ENCODE measurements around the gene SLC15A3. TPM values are rescaled to one million over a fixed set of nuclear protein-coding genes. Genes with fewer than 3 reads are reported as not detected.

Gene SLC15A3
- total RNA-seq, 1 experiment from 2014 or later = 0.43 TPM

- Mint-ChIP-seq H3K27ac (ENCODE audit: unreplicated experiment) (no peak overlapping the region), H3K4me3 (ENCODE audit: unreplicated experiment) (no peak overlapping the region)
- peak in 1 of 2 experiments; percentile 62 for DNase-seq
Measured at GRCh38 chr11:60932605-60933356, 19.2 kb downstream of the SLC15A3 start.

GRCh38 chr11:60931917-60932316 is 20.1 kb downstream of the SLC15A3 start:
- BruUV-seq (replicated peaks) = no TSS peak
- H3K9me3 Mint-ChIP-seq (ENCODE audit: unreplicated experiment) = no peaks in the 10 kb centered on the region
- ChIA-PET POLR2A (no interaction called here), CTCF (no interaction called here)
- H3K36me3 Mint-ChIP-seq (ENCODE audit: insufficient read depth, unreplicated experiment) = peaks cover 24% of the 10 kb centered on the region
- Histone ChIP-seq H3K9me3 (no peaks in the 10 kb centered on the region), H3K4me3 (ENCODE audit: low read depth, low read length) (no peak overlapping the region), H3K36me3 (ENCODE audit: control insufficient read depth, insufficient read depth, low read length) (peaks cover 3% of the 10 kb centered on the region), H3K4me1 (no peaks in the 10 kb centered on the region), H3K27me3 (replicated peaks; ENCODE audit: control insufficient read depth, insufficient read depth, low read length) (no peaks in the 10 kb centered on the region)
- no peak overlapping the region for H3K4me3 Mint-ChIP-seq (ENCODE audit: unreplicated experiment)
- no peak for TF ChIP-seq CTCF (IDR thresholded peaks at IDR 0.05; ENCODE audit: insufficient read depth in 1 of 2, low read depth in 1 of 2, low read length in 1 of 2, severe bottlenecking in 1 of 2, unreplicated experiment in 1 of 2)
- no peak overlapping the region for H3K27ac Mint-ChIP-seq (ENCODE audit: unreplicated experiment)
- H3K4me1 Mint-ChIP-seq (ENCODE audit: low read depth, unreplicated experiment) = no peaks in the 10 kb centered on the region
- intact Hi-C loops (cut with micrococcal nuclease; ENCODE audit: unreplicated experiment) = no loop called here
- DNase-seq = no peak
- H3K27me3 Mint-ChIP-seq (ENCODE audit: insufficient read depth, unreplicated experiment) = no peaks in the 10 kb centered on the region

More at GRCh38 chr11:60932605-60933356, 19.2 kb downstream of the SLC15A3 start:
- Histone ChIP-seq H3K27me3 (replicated peaks; ENCODE audit: control insufficient read depth, insufficient read depth, low read length) (no peaks in the 10 kb centered on the region), H3K4me3 (ENCODE audit: low read depth, low read length) (no peak overlapping the region), H3K4me1 (no peaks in the 10 kb centered on the region), H3K36me3 (ENCODE audit: control insufficient read depth, insufficient read depth, low read length) (peaks cover 3% of the 10 kb centered on the region), H3K9me3 (no peaks in the 10 kb centered on the region)
- POLR2A ChIA-PET = interaction anchor here (1.0 kb wide), 1 partner anchor 19 kb away, joined by 3 read pairs; the partner anchor contains the start of gene TMEM109
- no TSS peak for BruUV-seq (replicated peaks)
- no peak for TF ChIP-seq CTCF (IDR thresholded peaks at IDR 0.05; ENCODE audit: insufficient read depth in 1 of 2, low read depth in 1 of 2, low read length in 1 of 2, severe bottlenecking in 1 of 2, unreplicated experiment in 1 of 2)
- CTCF ChIA-PET = no interaction called here
- Mint-ChIP-seq H3K9me3 (ENCODE audit: unreplicated experiment) (no peaks in the 10 kb centered on the region), H3K36me3 (ENCODE audit: insufficient read depth, unreplicated experiment) (peaks cover 24% of the 10 kb centered on the region), H3K4me1 (ENCODE audit: low read depth, unreplicated experiment) (no peaks in the 10 kb centered on the region), H3K27me3 (ENCODE audit: insufficient read depth, unreplicated experiment) (no peaks in the 10 kb centered on the region)
- intact Hi-C loops (cut with micrococcal nuclease; ENCODE audit: unreplicated experiment) = no loop called here

DNA sequence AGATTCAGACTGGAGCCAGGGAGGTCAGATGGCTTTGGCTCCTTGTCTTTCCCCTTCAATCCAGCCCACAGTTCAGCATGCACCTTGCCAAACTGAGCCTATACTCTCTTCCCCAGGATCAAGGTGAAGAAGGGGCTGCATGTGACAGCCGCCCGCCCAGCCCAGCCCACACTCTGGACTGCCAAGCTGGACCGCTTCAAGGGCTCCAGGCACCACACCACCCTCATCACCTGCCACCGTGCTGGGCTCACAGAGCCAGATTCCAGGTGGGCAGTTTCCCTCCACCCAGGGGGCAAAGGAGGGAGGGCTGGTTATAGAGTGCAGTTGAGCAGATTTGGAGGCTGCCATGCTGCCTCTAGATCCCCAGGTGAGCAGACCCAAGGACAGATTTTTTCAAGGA is 21.6 kb downstream of the SLC15A3 start:
- Histone ChIP-seq H3K9me3 (no peaks in the 10 kb centered on the region), H3K36me3 (ENCODE audit: control insufficient read depth, insufficient read depth, low read length) (peaks cover 3% of the 10 kb centered on the region), H3K4me1 (peaks cover 7% of the 10 kb centered on the region), H3K27me3 (replicated peaks; ENCODE audit: control insufficient read depth, insufficient read depth, low read length) (no peaks in the 10 kb centered on the region), H3K4me3 (ENCODE audit: low read depth, low read length) (no peak overlapping the region)
- CTCF ChIA-PET = no interaction called here
- TF ChIP-seq CTCF (IDR thresholded peaks at IDR 0.05; ENCODE audit: insufficient read depth in 1 of 2, low read depth in 1 of 2, low read length in 1 of 2, severe bottlenecking in 1 of 2, unreplicated experiment in 1 of 2) = no peak
- no peak overlapping the region for H3K27ac Mint-ChIP-seq (ENCODE audit: unreplicated experiment)
- H3K4me3 Mint-ChIP-seq (ENCODE audit: unreplicated experiment) = no peak overlapping the region
- H3K9me3 Mint-ChIP-seq (ENCODE audit: unreplicated experiment) = no peaks in the 10 kb centered on the region
- no peaks in the 10 kb centered on the region for H3K27me3 Mint-ChIP-seq (ENCODE audit: insufficient read depth, unreplicated experiment)
- H3K36me3 Mint-ChIP-seq (ENCODE audit: insufficient read depth, unreplicated experiment) = peaks cover 20% of the 10 kb centered on the region
- BruUV-seq (replicated peaks) = no TSS peak
- intact Hi-C loops (cut with micrococcal nuclease; ENCODE audit: unreplicated experiment) = no loop called here
- no peak for DNase-seq
- POLR2A ChIA-PET = no interaction called here
- peaks cover 8% of the 10 kb centered on the region for H3K4me1 Mint-ChIP-seq (ENCODE audit: low read depth, unreplicated experiment)

Data from Caco-2 (cell line).